B cell (primary cell): ENCODE measurements around the gene PAM. TPM values are rescaled to one million over a fixed set of nuclear protein-coding genes. Genes with fewer than 3 reads are reported as not detected.

Experiments
- ATAC-seq: fragments of 200-7000 bp; cut with Tn5 transposase; one replicate; pipeline ENCODE4 v1.10.0; 2021; ENCODE audit warnings: low read depth, mild to moderate bottlenecking, moderate number of reproducible peaks, moderate library complexity
- CTCF ChIA-PET: fragments of 350-600 bp; sonication (Branson Sonifier 250); formaldehyde crosslinking; loops from one replicate; lab custom pipeline; 2021; ENCODE audit warnings: antibody characterized with exemption, inconsistent platforms; lab: Charles Lee
- POLR2A ChIA-PET: fragments of 350-600 bp; sonication (Branson Sonifier 250); formaldehyde crosslinking; loops from one replicate; lab custom pipeline; 2021; ENCODE audit warnings: antibody characterized with exemption; lab: Charles Lee
- DNase-seq: peaks from one replicate; pipeline ENCODE4 v3.0.0; 2013
- H2AFZ ChIP-seq: 2 replicates; pipeline ENCODE4 v1.6.1; 2012; ENCODE audit warnings: mild to moderate bottlenecking, low read depth, low read length; ENCODE audit not compliant: insufficient read depth, poor library complexity, severe bottlenecking
- H3K27ac ChIP-seq, 2 donors: 1 replicate in 1 of 2; 2 replicates in 1 of 2; pipeline ENCODE4 v1.5.1; 2012 to 2013; ENCODE audit warnings: low read length in 2 of 2, mild to moderate bottlenecking in 2 of 2, moderate library complexity in 1 of 2
- H3K27me3 ChIP-seq, 4 experiments: fragments of 200-600 bp in 1 of 4; sonication (generic) in 1 of 4; replicated peaks in 1 of 4; 1 replicate in 2 of 4; 2 replicates in 2 of 4; pipeline versions ENCODE4 v1.6.1 to v1.7.0; 2013 to 2016; ENCODE audit warnings: low read length in 3 of 4, mild to moderate bottlenecking in 2 of 4, mixed read lengths in 1 of 4, moderate library complexity in 1 of 4; ENCODE audit not compliant: insufficient read depth in 4 of 4, control insufficient read depth in 3 of 4; ENCODE audit errors: control extremely low read depth in 1 of 4
- H3K36me3 ChIP-seq, 2 experiments: replicated peaks in 1 of 2; 1 replicate in 1 of 2; 2 replicates in 1 of 2; pipeline versions ENCODE4 v1.6.1 to v1.7.1; 2013; ENCODE audit warnings: low read length in 1 of 2; ENCODE audit not compliant: insufficient read depth in 2 of 2, control insufficient read depth in 1 of 2; ENCODE audit errors: control extremely low read depth in 1 of 2, extremely low read depth in 1 of 2
- H3K4me1 ChIP-seq, 2 donors: fragments of 200-600 bp in 1 of 2; sonication (generic) in 1 of 2; 1 replicate in 1 of 2; 2 replicates in 1 of 2; pipeline versions ENCODE4 v1.5.1 to v1.6.1; 2013 to 2017; ENCODE audit warnings: low read length in 2 of 2; ENCODE audit not compliant: control insufficient read depth in 2 of 2, insufficient read depth in 2 of 2
- H3K4me2 ChIP-seq: replicated peaks from 2 replicates; pipeline ENCODE3; 2012; ENCODE audit warnings: mild to moderate bottlenecking, low read depth, low read length; ENCODE audit not compliant: poor library complexity, severe bottlenecking
- H3K4me3 ChIP-seq, 5 experiments: fragments of 200-600 bp in 1 of 5; sonication (generic) in 1 of 5; 1 replicate in 3 of 5; 2 replicates in 2 of 5; pipeline versions ENCODE4 v1.5.1 to v1.7.0; 2011 to 2016; ENCODE audit warnings: low read length in 4 of 5, mild to moderate bottlenecking in 4 of 5, low read depth in 2 of 5, control low read depth in 1 of 5, moderate library complexity in 1 of 5; ENCODE audit not compliant: insufficient read depth in 1 of 5; ENCODE audit errors: control extremely low read depth in 1 of 5, extremely low read depth in 1 of 5
- H3K79me2 ChIP-seq: fragments of 200-600 bp; sonication (generic); one replicate; pipeline ENCODE4 v1.6.0; 2016; ENCODE audit warnings: low read length; ENCODE audit not compliant: control insufficient read depth, insufficient read depth
- H3K9ac ChIP-seq: fragments of 200-600 bp; sonication (generic); 2 replicates; pipeline ENCODE4 v1.6.1; 2017; ENCODE audit warnings: mild to moderate bottlenecking, low read length, moderate library complexity
- H3K9me3 ChIP-seq, 3 donors: one replicate each; pipeline versions ENCODE4 v1.6.1 to v1.7.1; 2013; ENCODE audit warnings: low read length in 2 of 3; ENCODE audit not compliant: control insufficient read depth in 2 of 3, insufficient read depth in 1 of 3; ENCODE audit errors: control extremely low read depth in 1 of 3
- H4K20me1 ChIP-seq: 2 replicates; pipeline ENCODE4 v1.6.0; 2012; ENCODE audit warnings: mild to moderate bottlenecking, low read length; ENCODE audit not compliant: insufficient read depth, control insufficient read depth, poor library complexity, severe bottlenecking
- H3K27ac Mint-ChIP-seq: one replicate; pipeline ENCODE4 v1.8.0; 2021; ENCODE audit warnings: mixed read lengths
- H3K27me3 Mint-ChIP-seq: one replicate; pipeline ENCODE4 v1.8.0; 2021; ENCODE audit warnings: mixed read lengths
- H3K4me1 Mint-ChIP-seq: one replicate; pipeline ENCODE4 v1.8.0; 2021; ENCODE audit warnings: mixed read lengths
- H3K4me3 Mint-ChIP-seq: one replicate; pipeline ENCODE4 v1.8.0; 2021; ENCODE audit warnings: mixed read lengths
- H3K9me3 Mint-ChIP-seq: one replicate; pipeline ENCODE4 v1.8.0; 2022; ENCODE audit warnings: mixed read lengths; ENCODE audit not compliant: insufficient read depth
- CTCF ChIP-seq: fragments of 200-600 bp; IDR thresholded peaks from one replicate; pipeline ENCODE4 v1.8.0; 2022; ENCODE audit warnings: antibody characterized with exemption, mild to moderate bottlenecking
- EZH2 ChIP-seq: IDR thresholded peaks from 2 replicates; pipeline ENCODE4 v1.6.1; 2012; ENCODE audit warnings: borderline replicate concordance, low read depth, mild to moderate bottlenecking, moderate library complexity, low read length; ENCODE audit not compliant: insufficient read depth, poor library complexity, severe bottlenecking
- WGBS: methylation state at CpG from one replicate; pipeline ENCODE4 v1.1.5; 2013; ENCODE audit warnings: missing lambda C conversion rate; ENCODE audit not compliant: insufficient coverage; 5-methylcytosine and 5-hydroxymethylcytosine counted together
- intact Hi-C: fragments of 100-400 bp; cut with micrococcal nuclease; formaldehyde crosslinking; loops from one replicate; pipeline ENCODE4 v1.10.0; 2022
- polyA plus RNA-seq: library from polyadenylated mRNA; depleted of rRNA; stranded (reverse); fragments of >200 nt; gene quantifications from 2 replicates; pipeline ENCODE4 v1.2.3, GENCODE V29; 2012
- total RNA-seq, 2 donors: library from RNA; stranded (reverse); fragments of 120-200 nt in 1 of 2; gene quantifications; 1 replicate in 1 of 2; 2 replicates in 1 of 2; pipeline versions ENCODE4 v1.2.3 to v1.2.4, GENCODE V29; 2013 to 2022

Gene PAM
- total and polyA plus RNA-seq, 2 donors (not counting 1 experiment from before 2014, with no cell fraction given) = 1.00 to 34.8 TPM

GRCh38 chr5:103027267-103027666 lies 272.2 kb downstream of the PAM start:
- Mint-ChIP-seq H3K9me3 (no peaks in the 10 kb centered on the region), H3K27me3 (no peaks in the 10 kb centered on the region), H3K27ac (no peak overlapping the region), H3K4me3 (no peak overlapping the region), H3K4me1 (no peaks in the 10 kb centered on the region)
- H3K9me3 ChIP-seq = no peaks in the 10 kb centered on the region
- H3K79me2 ChIP-seq = no peaks in the 10 kb centered on the region
- no peaks in the 10 kb centered on the region for H4K20me1 ChIP-seq
- no peak for ATAC-seq
- no peak overlapping the region for H3K9ac ChIP-seq
- no peaks in the 10 kb centered on the region for H3K27me3 ChIP-seq
- ChIA-PET POLR2A (no interaction called here), CTCF (interaction anchor here (0.8 kb wide), 1 partner anchor 9 kb away, joined by 3 read pairs; no protein-coding TSS in a partner anchor)
- no peak overlapping the region for H2AFZ ChIP-seq
- DNase-seq = no peak
- H3K4me3 ChIP-seq = no peak overlapping the region
- H3K4me2 ChIP-seq = no peak overlapping the region
- no CpG with 5 or more reads among the region's 2 CpGs for WGBS
- TF ChIP-seq CTCF (no peak), EZH2 (no peak)
- no peak overlapping the region for H3K27ac ChIP-seq
- H3K36me3 ChIP-seq = no peaks in the 10 kb centered on the region
- intact Hi-C loops = no loop called here
- H3K4me1 ChIP-seq = no peaks in the 10 kb centered on the region

GRCh38 chr5:103031607-103032006 lies 276.5 kb downstream of the PAM start:
- no peak for DNase-seq
- no peaks in the 10 kb centered on the region for H3K36me3 ChIP-seq
- H3K79me2 ChIP-seq = no peaks in the 10 kb centered on the region
- no peak overlapping the region for H3K9ac ChIP-seq
- Mint-ChIP-seq H3K9me3 (no peaks in the 10 kb centered on the region), H3K4me3 (no peak overlapping the region), H3K27me3 (no peaks in the 10 kb centered on the region), H3K4me1 (no peaks in the 10 kb centered on the region), H3K27ac (no peak overlapping the region)
- ChIA-PET POLR2A (no interaction called here), CTCF (no interaction called here)
- H3K4me2 ChIP-seq = no peak overlapping the region
- H3K27ac ChIP-seq = no peak overlapping the region
- H3K4me1 ChIP-seq = no peaks in the 10 kb centered on the region
- no peaks in the 10 kb centered on the region for H4K20me1 ChIP-seq
- ATAC-seq = no peak
- TF ChIP-seq EZH2 (no peak), CTCF (no peak)
- no peak overlapping the region for H3K4me3 ChIP-seq
- no peaks in the 10 kb centered on the region for H3K27me3 ChIP-seq
- intact Hi-C loops = no loop called here
- H3K9me3 ChIP-seq = peaks cover 0 to 16% (median 0%) of the 10 kb centered on the region in 3 donors
- no peak overlapping the region for H2AFZ ChIP-seq
